Measurements from ENCODE around the gene CC2D2B. TPM values are rescaled to one million over a fixed set of nuclear protein-coding genes. Genes with fewer than 3 reads are reported as not detected.

Gene CC2D2B
- total and polyA plus RNA-seq, 2 of the 8 experiments (the other 6 are each of a cell fraction or from before 2014, with no cell fraction given): 0.09 to 0.71 TPM

DNA sequence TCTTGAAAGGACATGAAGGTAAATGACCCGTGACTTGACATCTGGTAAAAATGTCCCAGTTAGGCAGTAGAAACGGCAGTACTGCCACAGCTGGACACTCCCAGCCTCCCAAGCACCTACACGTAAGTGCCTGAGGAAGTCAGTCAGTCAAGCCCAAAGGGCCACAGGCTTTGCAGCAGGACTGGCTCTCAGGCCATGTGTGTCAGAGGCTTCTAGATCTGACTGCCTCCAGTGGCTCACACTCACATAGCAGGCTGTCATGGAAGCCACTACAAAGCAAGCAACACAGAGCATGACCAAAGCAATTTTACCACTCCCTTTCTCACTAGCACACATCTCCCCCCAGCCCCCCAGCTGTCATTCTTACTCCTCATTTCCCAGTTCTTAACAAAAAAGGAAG is 117.8 kb downstream of the CC2D2B start (continued):
- 0 out of 4 replicates have a peak, but pooled peaks of 1 of the 2 experiments have one; percentile 53 for TF ChIP-seq SIN3A (conservative IDR thresholded peaks at IDR 0.05 in 1 of 2, IDR thresholded peaks at IDR 0.05 in 1 of 2; ENCODE audit: low read depth in 1 of 2, low read length in 2 of 2)

Measured in H1 (cell line).